Mesenchymal stem cell (in vitro differentiated cells and primary cell): ENCODE results near the gene KBTBD8.

Experiments used
- DNase-seq: peaks from one replicate; pipeline ENCODE4 v3.0.0-alpha.2; 2013
- H2AFZ ChIP-seq: one replicate; pipeline ENCODE4 v1.6.1; 2013; ENCODE audit warnings: low read depth, mild to moderate bottlenecking, control low read depth, inconsistent platforms, low read length, moderate library complexity
- H2AK5ac ChIP-seq: 2 replicates; pipeline ENCODE4 v1.6.1; 2013; ENCODE audit warnings: low read length, moderate library complexity, mild to moderate bottlenecking, inconsistent platforms; ENCODE audit not compliant: severe bottlenecking
- H2BK120ac ChIP-seq: one replicate; pipeline ENCODE4 v1.6.1; 2013; ENCODE audit warnings: low read depth, mild to moderate bottlenecking, inconsistent platforms, low read length, moderate library complexity
- H2BK12ac ChIP-seq, 2 experiments: one replicate each; pipeline ENCODE4 v1.6.1; 2013; ENCODE audit warnings: inconsistent platforms in 2 of 2, low read length in 2 of 2, mild to moderate bottlenecking in 2 of 2, moderate library complexity in 2 of 2, control low read depth in 1 of 2
- H2BK15ac ChIP-seq: one replicate; pipeline ENCODE4 v1.6.1; 2013; ENCODE audit warnings: mild to moderate bottlenecking, low read depth, inconsistent platforms; ENCODE audit not compliant: poor library complexity, severe bottlenecking
- H2BK5ac ChIP-seq: 2 replicates; pipeline ENCODE4 v1.6.1; 2013; ENCODE audit warnings: low read depth, mild to moderate bottlenecking, low read length, control low read depth, inconsistent platforms; ENCODE audit not compliant: poor library complexity, severe bottlenecking
- H3K14ac ChIP-seq, 2 experiments: one replicate each; pipeline ENCODE4 v1.6.1; 2013; ENCODE audit warnings: inconsistent platforms in 2 of 2, low read length in 2 of 2, control low read depth in 1 of 2, mild to moderate bottlenecking in 1 of 2, moderate library complexity in 1 of 2
- H3K18ac ChIP-seq, 2 experiments: one replicate each; pipeline ENCODE4 v1.6.1; 2013; ENCODE audit warnings: inconsistent platforms in 2 of 2, low read length in 2 of 2, control low read depth in 1 of 2, low read depth in 1 of 2, mild to moderate bottlenecking in 1 of 2
- H3K23ac ChIP-seq, 2 experiments: one replicate each; pipeline ENCODE4 v1.6.1; 2013; ENCODE audit warnings: inconsistent platforms in 2 of 2, low read length in 2 of 2, mild to moderate bottlenecking in 2 of 2, moderate library complexity in 2 of 2, control low read depth in 1 of 2
- H3K27ac ChIP-seq: 2 replicates; pipeline ENCODE4 v1.5.1; 2013; ENCODE audit warnings: mild to moderate bottlenecking, moderate library complexity, low read length, control low read depth, inconsistent platforms; ENCODE audit not compliant: poor library complexity, severe bottlenecking
- H3K27me3 ChIP-seq, 2 experiments: 2 replicates each; pipeline versions ENCODE4 v1.6.1 to v1.7.0; 2013; ENCODE audit warnings: low read length in 2 of 2, mild to moderate bottlenecking in 2 of 2, moderate library complexity in 2 of 2, control low read depth in 1 of 2, inconsistent platforms in 1 of 2; ENCODE audit not compliant: control insufficient read depth in 1 of 2, insufficient read depth in 1 of 2
- H3K36me3 ChIP-seq, 2 experiments: 2 replicates each; pipeline versions ENCODE4 v1.6.1 to v1.7.0; 2013; ENCODE audit warnings: low read length in 2 of 2, control low read depth in 1 of 2, inconsistent platforms in 1 of 2, low read depth in 1 of 2, mild to moderate bottlenecking in 1 of 2; ENCODE audit not compliant: insufficient read depth in 2 of 2, control insufficient read depth in 1 of 2
- H3K4ac ChIP-seq, 2 experiments: one replicate each; pipeline ENCODE4 v1.6.1; 2013; ENCODE audit warnings: inconsistent platforms in 2 of 2, low read length in 2 of 2, mild to moderate bottlenecking in 2 of 2, moderate library complexity in 2 of 2, control low read depth in 1 of 2, low read depth in 1 of 2
- H3K4me1 ChIP-seq: 2 replicates; pipeline ENCODE4 v1.6.1; 2013; ENCODE audit warnings: low read depth, low read length, control low read depth; ENCODE audit not compliant: control insufficient read depth, insufficient read depth
- H3K4me2 ChIP-seq: 2 replicates; pipeline ENCODE4 v1.6.1; 2013; ENCODE audit warnings: low read length, mild to moderate bottlenecking, inconsistent platforms; ENCODE audit not compliant: poor library complexity, severe bottlenecking
- H3K4me3 ChIP-seq, 2 experiments: 2 replicates each; pipeline versions ENCODE4 v1.5.1 to v1.7.0; 2013; ENCODE audit warnings: low read length in 2 of 2, mild to moderate bottlenecking in 2 of 2, control low read depth in 1 of 2, low read depth in 1 of 2; ENCODE audit not compliant: insufficient read depth in 1 of 2
- H3K79me1 ChIP-seq: replicated peaks from 2 replicates; pipeline ENCODE4 v1.6.1; 2013; ENCODE audit warnings: mild to moderate bottlenecking, control low read depth, low read length, inconsistent platforms; ENCODE audit not compliant: poor library complexity, severe bottlenecking
- H3K9ac ChIP-seq: 2 replicates; pipeline ENCODE4 v1.7.0; 2013; ENCODE audit warnings: mild to moderate bottlenecking, low read length, moderate library complexity
- H3K9me3 ChIP-seq: 2 replicates; pipeline ENCODE4 v1.7.0; 2013; ENCODE audit warnings: mild to moderate bottlenecking, low read length; ENCODE audit not compliant: control insufficient read depth
- H4K8ac ChIP-seq: one replicate; pipeline ENCODE4 v1.6.1; 2013; ENCODE audit warnings: inconsistent platforms, mild to moderate bottlenecking, low read length, moderate library complexity
- H4K91ac ChIP-seq: one replicate; pipeline ENCODE4 v1.6.1; 2013; ENCODE audit warnings: mild to moderate bottlenecking, low read length, inconsistent platforms
- WGBS: methylation state at CpG from one replicate; pipeline ENCODE4 v1.1.7; 2013; ENCODE audit warnings: mixed read lengths; 5-methylcytosine and 5-hydroxymethylcytosine counted together

KBTBD8 gene

DNA sequence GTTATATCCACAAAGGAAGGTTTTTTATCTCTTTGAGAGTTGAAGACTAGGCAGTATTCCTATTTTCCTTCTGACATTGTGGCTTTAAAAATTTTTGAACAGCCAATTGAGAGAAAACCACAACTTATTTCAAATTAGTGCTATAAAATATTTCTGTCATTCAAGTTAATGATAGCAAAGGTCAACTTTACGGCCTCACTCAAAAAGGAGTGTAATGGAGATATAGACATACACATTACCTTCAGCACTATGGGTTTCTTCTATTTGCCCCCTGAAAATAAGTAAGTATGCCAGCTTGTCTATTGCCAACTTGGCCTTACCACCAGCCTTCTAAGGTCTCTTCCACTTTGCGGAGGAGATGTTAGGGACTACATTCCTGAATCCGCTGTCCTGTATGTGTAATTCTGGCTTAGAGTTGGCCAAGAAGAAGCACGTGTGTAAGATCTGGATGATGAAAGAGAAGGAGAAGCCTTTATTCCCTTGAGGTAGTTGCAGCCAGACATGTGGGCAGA lies 44.1 kb upstream of the KBTBD8 start:
- Histone ChIP-seq H2BK12ac (no peak overlapping the region), H3K14ac (no peak overlapping the region), H4K8ac (no peak overlapping the region), H4K91ac (no peak overlapping the region), H3K23ac (no peak overlapping the region), H3K4ac (no peak overlapping the region), H2BK5ac (no peak overlapping the region), H3K27ac (no peak overlapping the region), H3K9me3 (no peaks in the 10 kb centered on the region), H2BK120ac (no peak overlapping the region), H3K4me2 (no peak overlapping the region), H2AK5ac (no peak overlapping the region), H3K18ac (no peak overlapping the region), H3K4me1 (no peaks in the 10 kb centered on the region), H3K27me3 (peaks cover 12% of the 10 kb centered on the region in 2 experiments), H3K79me1 (no peaks in the 10 kb centered on the region), H3K9ac (no peak overlapping the region), H3K4me3 (no peak overlapping the region), H2BK15ac (no peak overlapping the region), H3K36me3 (no peaks in the 10 kb centered on the region), H2AFZ (no peak overlapping the region)
- no peak for DNase-seq
- WGBS = 86% methylated on average over 4 of the region's 4 CpGs

DNA sequence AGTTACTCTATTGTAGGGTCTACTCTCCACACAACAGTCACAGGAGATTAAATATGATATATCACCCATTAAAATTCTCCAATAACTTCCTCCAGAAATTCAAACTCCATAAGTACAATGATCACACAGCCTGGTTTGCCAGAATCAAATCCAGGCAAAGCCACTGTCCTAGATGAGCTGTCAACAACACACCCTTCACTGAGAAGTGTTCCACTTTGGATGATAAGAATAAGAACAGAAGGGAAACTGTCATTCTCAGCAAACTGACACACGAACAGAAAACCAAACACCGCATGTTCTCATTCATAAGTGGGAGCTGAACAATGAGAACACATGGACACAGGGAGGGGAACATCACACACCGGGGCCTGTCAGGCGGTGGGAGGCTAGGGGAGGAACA lies 41.4 kb upstream of the KBTBD8 start:
- 83% methylated on average over 4 of the region's 4 CpGs for WGBS
- Histone ChIP-seq H3K4ac (no peak overlapping the region), H3K27me3 (peaks cover 10% of the 10 kb centered on the region in 2 experiments), H3K14ac (no peak overlapping the region), H4K8ac (no peak overlapping the region), H3K4me1 (no peaks in the 10 kb centered on the region), H3K9me3 (no peaks in the 10 kb centered on the region), H2AK5ac (no peak overlapping the region), H2BK12ac (no peak overlapping the region), H3K23ac (no peak overlapping the region), H4K91ac (no peak overlapping the region), H3K9ac (no peak overlapping the region), H3K27ac (no peak overlapping the region), H3K36me3 (no peaks in the 10 kb centered on the region), H3K4me2 (no peak overlapping the region), H2BK5ac (no peak overlapping the region), H3K18ac (no peak overlapping the region), H2BK120ac (no peak overlapping the region), H2AFZ (no peak overlapping the region), H3K4me3 (no peak overlapping the region), H3K79me1 (no peaks in the 10 kb centered on the region), H2BK15ac (no peak overlapping the region)
- no peak for DNase-seq

GRCh38 chr3:66957367-66957766 lies 40.7 kb upstream of the KBTBD8 start:
- Histone ChIP-seq H4K91ac (no peak overlapping the region), H3K4me1 (no peaks in the 10 kb centered on the region), H2BK15ac (no peak overlapping the region), H2BK120ac (no peak overlapping the region), H2AFZ (no peak overlapping the region), H3K4me3 (no peak overlapping the region), H2AK5ac (no peak overlapping the region), H3K9me3 (no peaks in the 10 kb centered on the region), H3K4me2 (no peak overlapping the region), H3K14ac (no peak overlapping the region), H3K79me1 (no peaks in the 10 kb centered on the region), H3K18ac (no peak overlapping the region), H2BK12ac (no peak overlapping the region), H3K4ac (no peak overlapping the region), H4K8ac (no peak overlapping the region), H3K36me3 (no peaks in the 10 kb centered on the region), H3K23ac (no peak overlapping the region), H3K27ac (no peak overlapping the region), H2BK5ac (no peak overlapping the region), H3K9ac (no peak overlapping the region), H3K27me3 (peaks cover 10% of the 10 kb centered on the region in 2 experiments)
- WGBS = 72% methylated on average over 5 of the region's 5 CpGs
- DNase-seq = no peak

- Histone ChIP-seq H3K27ac (no peak overlapping the region), H3K4me3 (no peak overlapping the region), H2BK15ac (no peak overlapping the region), H3K27me3 (peaks cover 10% of the 10 kb centered on the region in 2 experiments), H4K8ac (no peak overlapping the region), H3K9me3 (no peaks in the 10 kb centered on the region), H3K4me1 (no peaks in the 10 kb centered on the region), H3K18ac (no peak overlapping the region), H4K91ac (no peak overlapping the region), H3K9ac (no peak overlapping the region), H2BK12ac (no peak overlapping the region), H2BK120ac (no peak overlapping the region), H3K4ac (no peak overlapping the region), H3K14ac (no peak overlapping the region), H2AK5ac (no peak overlapping the region), H3K79me1 (no peaks in the 10 kb centered on the region), H3K4me2 (no peak overlapping the region), H2AFZ (no peak overlapping the region), H3K23ac (no peak overlapping the region), H3K36me3 (no peaks in the 10 kb centered on the region), H2BK5ac (no peak overlapping the region)
- no CpG with 5 or more reads among the region's 1 CpG for WGBS
- DNase-seq = no peak
Observed at GRCh38 chr3:66958067-66958466, 40.0 kb upstream of the KBTBD8 start.
